ENCODE results near the gene TOP2A. TPM values are rescaled to one million over a fixed set of nuclear protein-coding genes. Genes with fewer than 3 reads are reported as not detected.

TOP2A gene
- total RNA-seq, 4 donors from 2014 or later: 11.8 to 32.2 (median 16.5) TPM

- TF ChIP-seq CTCF (IDR thresholded peaks at IDR 0.05) (peak in 3 of 6 experiments; percentile 14 to 17 (median 16)), POLR2A (IDR thresholded peaks at IDR 0.05) (no peak)
- Histone ChIP-seq H3K4me1 (peaks cover 3 to 71% (median 16%) of the 10 kb centered on the region in 4 donors), H3K9me3 (no peaks in the 10 kb centered on the region), H3K36me3 (no peaks in the 10 kb centered on the region), H3K4me3 (peak overlapping the region; percentile 1 to 89 (median 64)), H3K27me3 (no peaks in the 10 kb centered on the region), H3K27ac (peak overlapping the region; percentile 74 to 97 (median 84))
- no peak for DNase-seq
These were observed 28.2 kb upstream of the TOP2A start for GRCh38 chr17:40445751-40446468.

GRCh38 chr17:40443988-40444899, 26.5 kb upstream of the TOP2A start:
- no peak for TF ChIP-seq CTCF (IDR thresholded peaks at IDR 0.05)
- TF ChIP-seq POLR2A (IDR thresholded peaks at IDR 0.05): no peak
- H3K27ac ChIP-seq: peak overlapping the region; percentile 74 to 97 (median 84)
- peaks cover 3 to 54% (median 11%) of the 10 kb centered on the region in 4 donors for H3K4me1 ChIP-seq
- no peaks in the 10 kb centered on the region for H3K9me3 ChIP-seq
- H3K27me3 ChIP-seq: no peaks in the 10 kb centered on the region
- H3K4me3 ChIP-seq: peak overlapping the region; percentile 55 to 89 (median 68)
- DNase-seq: peak in 1 of 3 donors; percentile 62
- no peaks in the 10 kb centered on the region for H3K36me3 ChIP-seq

GRCh38 chr17:40443196-40443987, 25.7 kb upstream of the TOP2A start, which contains the start of gene IGFBP4:
IGFBP4 (plus strand) TSS chr17:40443450; CDS start chr17:40443736, 286 bp downstream.
- H3K4me1 ChIP-seq: peaks cover 0 to 46% (median 9%) of the 10 kb centered on the region in 4 donors

GRCh38 chr17:40442392-40443195, 24.9 kb upstream of the TOP2A start:
- TF ChIP-seq POLR2A (IDR thresholded peaks at IDR 0.05) (no peak), CTCF (IDR thresholded peaks at IDR 0.05) (peak in 3 of 6 experiments; percentile 15 to 29 (median 19))
- Histone ChIP-seq H3K9me3 (no peaks in the 10 kb centered on the region), H3K27me3 (no peaks in the 10 kb centered on the region), H3K4me3 (peak overlapping the region; percentile 55 to 89 (median 68)), H3K4me1 (peaks cover 0 to 38% (median 5%) of the 10 kb centered on the region in 4 donors), H3K36me3 (no peaks in the 10 kb centered on the region), H3K27ac (peak overlapping the region; percentile 74 to 97 (median 84))
- DNase-seq: peak in 1 of 3 donors; percentile 58

More at GRCh38 chr17:40443196-40443987, 25.7 kb upstream of the TOP2A start, which contains the start of gene IGFBP4:
- H3K27me3 ChIP-seq: no peaks in the 10 kb centered on the region
- no peaks in the 10 kb centered on the region for H3K36me3 ChIP-seq
- peak within 1 kb of the TSS; percentile 74 to 97 (median 84) for H3K27ac ChIP-seq
- peak; percentile 69 to 89 (median 87) for DNase-seq
- H3K9me3 ChIP-seq: no peaks in the 10 kb centered on the region
- TF ChIP-seq CTCF (IDR thresholded peaks at IDR 0.05): peak in 5 of 6 experiments; percentile 37 to 56 (median 44)
- peak; percentile 45 to 53 for TF ChIP-seq POLR2A (IDR thresholded peaks at IDR 0.05)
- H3K4me3 ChIP-seq: peak within 1 kb of the TSS; percentile 55 to 89 (median 68)
